Brain microvascular endothelial cell (primary cell): ENCODE data around the gene IL34.
"Not testable (repeated sequence)": the region's sequence is repeated elsewhere in the genome, so short reads cannot be mapped to it uniquely, and the experiment has no call there.

Experiments used
- DNase-seq: peaks from one replicate; pipeline ENCODE4 v3.0.0-alpha.2; 2020
- H3K27ac ChIP-seq: fragments of 250-450 bp; sonication (Bioruptor Pico); 2 replicates; pipeline ENCODE4 v1.5.1; 2020; ENCODE audit warnings: mild to moderate bottlenecking, moderate library complexity
- H3K27me3 ChIP-seq: fragments of 250-450 bp; sonication (Bioruptor Pico); replicated peaks from 2 replicates; pipeline ENCODE4 v1.5.1; 2020; ENCODE audit warnings: mild to moderate bottlenecking
- H3K36me3 ChIP-seq: fragments of 250-450 bp; sonication (Bioruptor Pico); replicated peaks from 2 replicates; pipeline ENCODE4 v1.5.1; 2020; ENCODE audit warnings: mild to moderate bottlenecking
- H3K4me3 ChIP-seq: 2 replicates; pipeline ENCODE4 v1.5.1; 2011; ENCODE audit warnings: low read depth, mild to moderate bottlenecking, control low read depth, low read length, moderate library complexity
- in situ Hi-C: cut with HindIII; loops from 2 replicates; pipeline ENCODE4 v1.10.0; 2017; ENCODE audit warnings: low sequenced_read_pairs, low pct_ligation_motif_present
- TF ChIP-seq, protein P1 (sequence below): IDR thresholded peaks from 2 replicates; pipeline ENCODE4 v1.5.1; 2011; ENCODE audit warnings: low read depth, mild to moderate bottlenecking, moderate library complexity, low read length, control low read depth, inconsistent platforms; ENCODE audit errors: missing control alignments

Gene IL34

DNA sequence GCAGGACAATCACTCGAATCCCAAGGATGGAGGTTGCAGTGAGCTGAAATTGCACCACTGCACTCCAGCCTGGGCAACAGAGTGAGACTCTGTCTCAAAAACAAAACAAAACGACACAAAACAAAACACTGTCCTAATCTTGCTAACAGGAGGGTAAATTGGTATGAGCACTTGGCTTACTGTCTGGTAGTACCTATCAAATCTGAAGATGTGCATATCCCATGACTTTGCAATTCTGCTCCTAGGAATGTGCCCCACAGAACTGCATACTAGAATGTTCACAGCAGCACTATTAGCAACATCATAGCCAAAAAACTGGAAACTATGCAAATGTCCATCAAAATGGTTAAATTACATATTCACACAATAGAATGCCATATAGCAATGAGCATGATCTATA lies 23.8 kb downstream of the IL34 start:
- in situ Hi-C loops: no loop called here
- Histone ChIP-seq H3K27me3 (no peaks in the 10 kb centered on the region), H3K27ac (no peak overlapping the region), H3K36me3 (peaks cover 10% of the 10 kb centered on the region), H3K4me3 (no peak overlapping the region)
- TF ChIP-seq, protein P1, sequence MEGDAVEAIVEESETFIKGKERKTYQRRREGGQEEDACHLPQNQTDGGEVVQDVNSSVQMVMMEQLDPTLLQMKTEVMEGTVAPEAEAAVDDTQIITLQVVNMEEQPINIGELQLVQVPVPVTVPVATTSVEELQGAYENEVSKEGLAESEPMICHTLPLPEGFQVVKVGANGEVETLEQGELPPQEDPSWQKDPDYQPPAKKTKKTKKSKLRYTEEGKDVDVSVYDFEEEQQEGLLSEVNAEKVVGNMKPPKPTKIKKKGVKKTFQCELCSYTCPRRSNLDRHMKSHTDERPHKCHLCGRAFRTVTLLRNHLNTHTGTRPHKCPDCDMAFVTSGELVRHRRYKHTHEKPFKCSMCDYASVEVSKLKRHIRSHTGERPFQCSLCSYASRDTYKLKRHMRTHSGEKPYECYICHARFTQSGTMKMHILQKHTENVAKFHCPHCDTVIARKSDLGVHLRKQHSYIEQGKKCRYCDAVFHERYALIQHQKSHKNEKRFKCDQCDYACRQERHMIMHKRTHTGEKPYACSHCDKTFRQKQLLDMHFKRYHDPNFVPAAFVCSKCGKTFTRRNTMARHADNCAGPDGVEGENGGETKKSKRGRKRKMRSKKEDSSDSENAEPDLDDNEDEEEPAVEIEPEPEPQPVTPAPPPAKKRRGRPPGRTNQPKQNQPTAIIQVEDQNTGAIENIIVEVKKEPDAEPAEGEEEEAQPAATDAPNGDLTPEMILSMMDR: no peak
- no peak for DNase-seq

DNA sequence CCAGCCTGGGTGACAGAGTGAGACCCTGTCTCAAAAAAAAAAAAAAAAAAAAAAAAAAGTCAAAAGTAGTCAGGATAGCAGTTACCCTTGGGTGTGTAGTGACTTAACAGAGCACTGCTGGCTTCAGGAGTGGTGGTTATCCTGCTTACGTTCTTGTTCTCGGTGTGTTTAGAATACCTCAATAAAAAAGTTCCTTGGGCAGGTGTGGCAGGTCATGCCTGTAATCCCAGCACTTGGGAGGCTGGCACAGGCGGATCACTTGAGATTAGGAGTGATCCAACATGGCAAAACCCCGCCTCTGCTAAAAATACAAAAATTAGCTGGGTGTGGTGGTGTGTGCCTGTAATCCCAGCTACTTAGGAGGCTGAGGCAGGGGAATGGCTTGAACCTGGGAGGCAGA lies 24.6 kb downstream of the IL34 start:
- H3K36me3 ChIP-seq: peaks cover 11% of the 10 kb centered on the region

DNA sequence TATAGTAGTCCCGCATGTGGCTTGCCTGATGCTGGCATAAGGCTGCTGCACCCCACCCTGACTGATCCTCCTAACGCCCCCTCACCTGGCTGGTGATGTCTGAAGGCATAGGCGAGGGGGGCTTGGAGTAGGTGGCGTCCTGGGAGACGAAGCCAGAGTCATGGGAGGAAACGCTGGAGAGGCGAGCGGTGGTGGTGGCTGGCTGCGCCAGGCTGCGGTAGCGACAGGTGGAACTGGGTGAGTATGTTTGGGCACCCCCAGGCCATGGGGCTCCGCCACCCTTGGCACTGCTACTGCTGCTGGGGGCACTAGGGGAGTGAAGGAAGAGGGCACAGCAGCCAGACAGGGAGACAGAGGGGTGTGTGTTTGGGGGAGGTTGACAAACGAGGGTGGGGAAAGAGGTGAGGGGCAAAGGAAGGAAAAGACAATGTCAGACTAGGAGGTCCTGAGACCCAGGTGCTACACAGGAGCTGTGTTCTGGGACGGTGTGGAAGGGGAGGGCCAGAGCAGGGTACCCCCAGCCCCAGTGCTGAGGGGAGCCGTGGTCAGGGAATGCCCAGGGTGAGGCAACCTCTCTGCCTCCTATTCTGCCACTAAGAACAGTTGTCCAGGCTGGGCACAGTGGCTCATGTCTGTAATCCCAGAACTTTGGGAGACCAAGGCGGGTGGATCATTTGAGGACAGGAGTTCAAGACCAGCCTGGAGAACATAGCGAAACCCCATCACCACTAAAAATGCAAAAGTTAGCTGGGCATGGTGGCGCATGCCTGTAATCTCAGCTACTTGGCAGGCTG lies 28.1 kb downstream of the IL34 start:
- Histone ChIP-seq H3K36me3 (peaks cover 17% of the 10 kb centered on the region), H3K27ac (no peak overlapping the region), H3K4me3 (no peak overlapping the region), H3K27me3 (no peaks in the 10 kb centered on the region)
- in situ Hi-C loops: no loop called here
- DNase-seq: no peak
- TF ChIP-seq, protein P1: no peak

More for the DNA sequence above, 24.6 kb downstream of the IL34 start:
- DNase-seq, H3K27ac ChIP-seq, H3K27me3 ChIP-seq, in situ Hi-C loops, H3K4me3 ChIP-seq: not testable (repeated sequence)

DNA sequence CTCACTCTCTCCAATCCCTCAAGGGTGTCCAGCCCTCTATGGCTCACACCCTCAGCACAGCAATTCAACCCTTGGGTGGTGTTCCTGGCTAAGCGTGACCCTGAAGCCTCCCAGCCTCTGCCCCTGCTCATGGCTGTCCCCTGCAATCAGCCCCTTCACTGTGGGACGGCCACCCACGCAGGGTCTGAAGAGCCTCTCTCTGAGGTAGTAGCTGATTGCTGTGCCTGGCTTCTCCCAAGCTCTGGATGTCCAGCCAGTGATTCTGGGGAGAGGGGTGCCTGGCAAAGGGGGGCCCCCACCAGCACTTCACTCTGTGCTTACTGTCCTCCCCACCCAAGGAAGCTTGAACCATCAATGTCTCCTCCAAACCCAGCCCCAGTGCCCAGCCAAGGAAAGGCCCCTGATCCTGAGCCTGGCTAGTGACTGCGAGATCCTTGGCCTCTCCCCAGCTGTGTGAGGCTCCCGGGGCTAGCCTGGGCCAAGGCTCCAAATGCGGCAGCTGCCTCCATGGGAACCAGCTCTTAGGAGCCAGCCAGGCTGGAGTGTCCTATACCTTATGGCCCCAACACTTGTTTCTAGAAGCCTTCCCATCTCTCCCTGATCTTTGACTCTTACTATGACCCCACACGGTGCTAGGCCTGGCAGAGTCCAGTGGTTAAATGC lies 29.6 kb downstream of the IL34 start:
- Histone ChIP-seq H3K27me3 (no peaks in the 10 kb centered on the region), H3K4me3 (no peak overlapping the region), H3K36me3 (peaks cover 17% of the 10 kb centered on the region), H3K27ac (no peak overlapping the region)
- in situ Hi-C loops: no loop called here
- DNase-seq: no peak
- TF ChIP-seq, protein P1: no peak

DNA sequence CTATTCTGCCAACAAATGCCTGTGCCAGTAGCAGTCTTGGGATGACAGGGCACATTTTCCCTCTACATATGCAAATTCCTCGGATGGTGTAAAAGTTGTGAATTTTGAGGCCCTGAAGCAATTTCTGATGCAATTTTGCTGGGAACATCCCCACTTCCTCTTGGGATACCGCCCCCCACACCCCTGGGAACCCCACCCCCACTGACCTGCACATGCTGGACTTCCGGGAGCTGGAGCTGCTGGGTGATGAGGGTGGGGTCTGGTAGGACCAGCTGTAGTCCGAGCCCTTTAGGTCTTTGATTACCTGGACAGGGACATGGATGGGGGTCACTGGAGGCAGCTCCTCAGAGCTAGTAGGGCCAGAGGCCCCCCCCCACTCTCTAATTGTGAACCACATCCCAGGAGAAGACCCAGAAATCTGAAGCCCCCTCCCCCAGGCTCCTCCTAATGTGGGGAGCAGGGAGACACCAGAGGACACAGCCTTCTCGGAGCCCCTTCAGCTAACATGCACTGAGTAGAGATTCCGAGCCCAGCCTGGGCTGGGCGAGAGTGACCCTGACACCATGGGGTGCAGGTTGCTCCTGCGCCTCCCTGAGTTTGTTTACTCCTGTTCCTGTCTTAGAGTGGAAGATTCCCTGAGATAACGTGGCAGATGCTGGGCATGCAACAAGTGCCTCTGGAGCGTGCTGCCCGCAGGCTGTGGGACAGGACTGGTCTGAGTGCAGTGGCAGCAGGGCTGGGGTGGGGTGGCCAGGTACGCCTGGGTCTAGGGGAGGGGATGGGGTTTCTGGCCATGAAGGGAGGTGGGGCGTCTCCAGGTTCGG lies 30.5 kb downstream of the IL34 start:
- DNase-seq: no peak
- TF ChIP-seq, protein P1: no peak
- Histone ChIP-seq H3K4me3 (no peak overlapping the region), H3K36me3 (peaks cover 17% of the 10 kb centered on the region), H3K27ac (no peak overlapping the region), H3K27me3 (no peaks in the 10 kb centered on the region)
- in situ Hi-C loops: no loop called here
